ENCODE measurements around the gene VWCE. TPM values are rescaled to one million over a fixed set of nuclear protein-coding genes. Genes with fewer than 3 reads are reported as not detected.

Gene VWCE
- total and polyA plus RNA-seq, 9 of the 15 experiments (the other 6 are each of a cell fraction or from before 2014, with no cell fraction given), result 0.06 to 1.6 (median 0.63) TPM; not detected in 1

DNA sequence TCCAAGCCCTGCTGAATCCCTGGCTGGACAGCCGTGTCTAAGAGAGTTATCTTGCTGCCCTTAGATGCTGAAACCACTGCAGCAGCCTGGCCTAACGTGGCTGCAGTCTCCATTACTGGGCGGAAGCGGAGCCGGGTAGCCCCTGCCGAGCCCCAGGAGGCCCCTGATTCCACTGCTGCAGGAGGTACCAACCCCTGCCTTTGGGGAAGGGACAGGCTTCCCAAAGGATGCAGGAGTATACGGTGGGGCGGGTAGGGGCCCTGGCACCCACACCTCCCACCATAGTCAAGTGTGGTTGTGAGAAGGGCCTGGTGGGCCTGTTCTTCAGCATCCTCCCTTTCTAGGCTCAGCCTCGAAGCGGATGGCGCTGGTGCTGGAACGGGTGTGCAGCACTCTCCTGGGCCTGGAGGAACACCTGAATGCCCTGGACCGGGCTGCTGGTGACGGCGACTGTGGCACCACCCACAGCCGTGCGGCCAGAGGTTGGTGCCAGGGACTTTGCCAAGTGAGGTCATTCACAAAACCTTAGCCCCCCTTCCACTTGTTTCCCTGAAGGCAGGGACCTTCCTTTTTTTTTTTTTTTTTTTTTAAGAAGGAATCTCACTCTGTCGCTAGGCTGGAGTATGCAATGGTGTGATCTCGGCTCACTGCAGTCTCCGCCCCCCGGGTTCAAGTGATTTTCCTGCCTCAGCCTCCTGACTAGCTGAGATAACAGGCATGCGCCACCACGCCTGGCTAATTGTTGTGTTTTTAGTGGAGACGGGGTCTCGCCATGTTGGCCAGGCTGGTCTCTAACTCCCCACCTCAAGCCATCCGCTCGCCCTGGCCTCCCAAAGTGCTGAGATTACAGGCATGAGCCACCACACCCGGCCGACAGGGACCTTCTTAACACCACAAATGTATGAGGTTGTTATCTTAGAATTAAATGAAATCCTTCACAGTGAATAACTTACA, 49.0 kb upstream of the VWCE start (continued):
- TF ChIP-seq, protein P1, sequence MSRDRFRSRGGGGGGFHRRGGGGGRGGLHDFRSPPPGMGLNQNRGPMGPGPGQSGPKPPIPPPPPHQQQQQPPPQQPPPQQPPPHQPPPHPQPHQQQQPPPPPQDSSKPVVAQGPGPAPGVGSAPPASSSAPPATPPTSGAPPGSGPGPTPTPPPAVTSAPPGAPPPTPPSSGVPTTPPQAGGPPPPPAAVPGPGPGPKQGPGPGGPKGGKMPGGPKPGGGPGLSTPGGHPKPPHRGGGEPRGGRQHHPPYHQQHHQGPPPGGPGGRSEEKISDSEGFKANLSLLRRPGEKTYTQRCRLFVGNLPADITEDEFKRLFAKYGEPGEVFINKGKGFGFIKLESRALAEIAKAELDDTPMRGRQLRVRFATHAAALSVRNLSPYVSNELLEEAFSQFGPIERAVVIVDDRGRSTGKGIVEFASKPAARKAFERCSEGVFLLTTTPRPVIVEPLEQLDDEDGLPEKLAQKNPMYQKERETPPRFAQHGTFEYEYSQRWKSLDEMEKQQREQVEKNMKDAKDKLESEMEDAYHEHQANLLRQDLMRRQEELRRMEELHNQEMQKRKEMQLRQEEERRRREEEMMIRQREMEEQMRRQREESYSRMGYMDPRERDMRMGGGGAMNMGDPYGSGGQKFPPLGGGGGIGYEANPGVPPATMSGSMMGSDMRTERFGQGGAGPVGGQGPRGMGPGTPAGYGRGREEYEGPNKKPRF (IDR thresholded peaks at IDR 0.05; ENCODE audit: low read depth, low read length), result no peak
- TF ChIP-seq CBFA2T2 (conservative IDR thresholded peaks at IDR 0.05) (peak; percentile 45; the same call in 1 of the 2 replicates), DPF2 (IDR thresholded peaks at IDR 0.05) (peak; percentile 47; the same call in 1 of the 2 replicates), BCOR (IDR thresholded peaks at IDR 0.05) (peak; percentile 76)

- Histone ChIP-seq H2AFZ (ENCODE audit: low read depth, low read length) (peak overlapping the region; percentile 74), H3K27me3 (ENCODE audit: control insufficient read depth in 2 of 2, insufficient read depth in 2 of 2, low read length in 2 of 2) (no peaks in the 10 kb centered on the region), H3K9me3 (replicated peaks; ENCODE audit: control insufficient read depth, insufficient read depth, low read depth, low read length) (no peaks in the 10 kb centered on the region), H3K79me2 (ENCODE audit: control insufficient read depth, insufficient read depth, low read length) (no peaks in the 10 kb centered on the region), H4K20me1 (replicated peaks; ENCODE audit: control insufficient read depth, insufficient read depth, low read length) (no peaks in the 10 kb centered on the region), H3K9me1 (ENCODE audit: control insufficient read depth, insufficient read depth, low read length) (no peaks in the 10 kb centered on the region), H3K4me1 (replicated peaks in 1 of 2; ENCODE audit: control insufficient read depth in 2 of 2, insufficient read depth in 2 of 2, low read length in 2 of 2) (peaks cover 39 to 68% of the 10 kb centered on the region in 2 experiments; a peak in 4 of 5 replicates), H3K4me2 (ENCODE audit: insufficient read depth, low read length) (peak overlapping the region; percentile 72), H3K27ac (ENCODE audit: extremely low read depth, low read depth, low read length) (peak overlapping the region; percentile 73), H3K9ac (ENCODE audit: insufficient read depth in 1 of 2, low read depth in 2 of 2, low read length in 2 of 2) (peak overlapping the region; percentile 61 to 75), H3K36me3 (ENCODE audit: control insufficient read depth, insufficient read depth, low read length) (peaks cover 41% of the 10 kb centered on the region; the same call in 2 of the 3 replicates), H3K4me3 (no peak overlapping the region)
- ATAC-seq, result peak; percentile 84
- in situ Hi-C loops (cut with MboI), result no loop called here
- DNase-seq (ENCODE audit: extremely low read depth in 1 of 4, low spot score in 3 of 4), result peak; percentile 74 to 95 (median 84)
- 12% methylated on average over 20 of the region's 20 CpGs for WGBS (ENCODE audit: insufficient coverage, low coverage, missing lambda C conversion rate)
- ChIA-PET CTCF (ENCODE audit: low intra/inter-chr PET ratio) (no interaction called here), POLR2A (interaction anchor here (0.7 to 3.1 kb wide), 12 partner anchors 9 to 87 kb away, joined by 3 to 29 read pairs (median 4); partner anchors contain the start of genes CPSF7, CYB561A3, DDB1 and SDHAF2)
- intact Hi-C loops (cut with micrococcal nuclease), result no loop called here
- BruUV-seq (replicated peaks), result TSS peak; percentile 32
- peak; percentile 99 for FAIRE-seq
- TF ChIP-seq TCF7 (IDR thresholded peaks at IDR 0.05; ENCODE audit: borderline replicate concordance) (peak; percentile 62; the same call in 1 of the 2 replicates), SMARCA5 (IDR thresholded peaks at IDR 0.05) (no peak), KLF10 (CRISPR knock-in tag; IDR thresholded peaks at IDR 0.05) (no peak), CCNT2 (IDR thresholded peaks at IDR 0.05; ENCODE audit: borderline replicate concordance, extremely low read depth, insufficient read length, low read depth, low read length) (peak; percentile 14), HLTF (IDR thresholded peaks at IDR 0.05) (0 out of 2 replicates have a peak, but pooled peaks have one; percentile 12), ZFPM2 (CRISPR knock-in tag; IDR thresholded peaks at IDR 0.05) (no peak), XRCC4 (IDR thresholded peaks at IDR 0.05; ENCODE audit: extremely low read depth, insufficient read depth, insufficient read length) (no peak), KDM4B (IDR thresholded peaks at IDR 0.05; ENCODE audit: borderline replicate concordance in 2 of 2, low read depth in 1 of 2) (no peak), KHSRP (IDR thresholded peaks at IDR 0.05) (no peak), BCLAF1 (IDR thresholded peaks at IDR 0.05; ENCODE audit: borderline replicate concordance in 1 of 2, control insufficient read depth in 1 of 2, low read depth in 2 of 2, low read length in 1 of 2) (0 out of 4 replicates have a peak, but pooled peaks of 1 of the 2 experiments have one; percentile 56)
Observed at GRCh38 chr11:61342207-61342803, 47.2 kb upstream of the VWCE start.
